NK-92 (cell line): ENCODE results near the gene SYTL1.

Experiments
- DNase-seq: peaks from one replicate; lab custom pipeline; 2025; ENCODE audit not compliant: unreplicated experiment; lab: John Stamatoyannopoulos, UW

The SYTL1 gene

GRCh38 chr1:27318136-27318535 lies 23.7 kb upstream of the SYTL1 start:
- no peak for DNase-seq

- no peak for DNase-seq
These were observed 23.2 kb upstream of the SYTL1 start for GRCh38 chr1:27318596-27318995.

GRCh38 chr1:27321813-27322568 lies 19.8 kb upstream of the SYTL1 start, which contains the start of gene TMEM222:
TSS of gene TMEM222 (plus strand) at chr1:27322163. CDS start at chr1:27322198, 35 bp downstream.
- DNase-seq = peak; percentile 77

GRCh38 chr1:27322569-27323240 lies 19.1 kb upstream of the SYTL1 start:
- no peak for DNase-seq

GRCh38 chr1:27325286-27325685 lies 16.5 kb upstream of the SYTL1 start:
- DNase-seq = no peak

GRCh38 chr1:27327964-27328363 lies 13.9 kb upstream of the SYTL1 start:
- no peak for DNase-seq

GRCh38 chr1:27330786-27331185 lies 11.0 kb upstream of the SYTL1 start:
- no peak for DNase-seq

- DNase-seq = no peak
These were observed 10.4 kb upstream of the SYTL1 start for GRCh38 chr1:27331426-27331825.

- DNase-seq = no peak
These were observed 9.9 kb upstream of the SYTL1 start for GRCh38 chr1:27331922-27332321.

GRCh38 chr1:27332536-27333281 lies 9.1 kb upstream of the SYTL1 start:
- DNase-seq = no peak

GRCh38 chr1:27333717-27334279 lies 8.0 kb upstream of the SYTL1 start:
- DNase-seq = no peak

- DNase-seq = no peak
These were observed 6.1 kb upstream of the SYTL1 start for GRCh38 chr1:27335506-27336422.

- DNase-seq = no peak
These were observed 5.1 kb upstream of the SYTL1 start for GRCh38 chr1:27336756-27337155.

GRCh38 chr1:27338751-27339150 lies 3.1 kb upstream of the SYTL1 start:
- no peak for DNase-seq

- no peak for DNase-seq
These were observed 2.6 kb upstream of the SYTL1 start for GRCh38 chr1:27339213-27339612.

GRCh38 chr1:27342391-27342777 lies 562 bp downstream of the SYTL1 start:
- DNase-seq = no peak

GRCh38 chr1:27342778-27343638 lies 1.2 kb downstream of the SYTL1 start:
- no peak for DNase-seq

GRCh38 chr1:27343639-27344025 lies 1.8 kb downstream of the SYTL1 start:
- DNase-seq = no peak

GRCh38 chr1:27345272-27345671 lies 3.5 kb downstream of the SYTL1 start:
- no peak for DNase-seq

GRCh38 chr1:27346357-27346756 lies 4.5 kb downstream of the SYTL1 start:
- DNase-seq = no peak
